GM23338 (cell line): ENCODE data around the gene SUCLG2. TPM values are rescaled to one million over a fixed set of nuclear protein-coding genes. Genes with fewer than 3 reads are reported as not detected.

Experiments used
- ATAC-seq: fragments of 200-7000 bp; cut with Tn5 transposase; 3 replicates; pipeline ENCODE4 v1.9.1; 2020
- DNase-seq: peaks from one replicate; pipeline ENCODE4 v3.0.0-alpha.2; 2015; ENCODE audit warnings: low spot score
- H2AFZ ChIP-seq: fragments of 200-600 bp; sonication (generic); 2 replicates; pipeline ENCODE4 v1.8.0; 2016; ENCODE audit warnings: antibody characterized with exemption, mild to moderate bottlenecking, moderate library complexity
- H3F3A ChIP-seq: fragments of 200-600 bp; sonication (generic); replicated peaks from 2 replicates; pipeline ENCODE4 v1.8.0; 2017; ENCODE audit warnings: antibody characterized with exemption, mixed run types, low read depth
- H3K27ac ChIP-seq: fragments of 200-600 bp; sonication (generic); 2 replicates; pipeline ENCODE4 v1.6.1; 2016; ENCODE audit warnings: low read depth
- H3K27me3 ChIP-seq: fragments of 200-600 bp; sonication (generic); 2 replicates; pipeline ENCODE4 v1.8.0; 2016; ENCODE audit warnings: mild to moderate bottlenecking, mixed run types, moderate library complexity; ENCODE audit not compliant: insufficient read depth
- H3K36me3 ChIP-seq: fragments of 200-600 bp; sonication (generic); 2 replicates; pipeline ENCODE4 v1.8.0; 2016; ENCODE audit warnings: mild to moderate bottlenecking; ENCODE audit not compliant: insufficient read depth
- H3K4me1 ChIP-seq: fragments of 200-600 bp; sonication (generic); 2 replicates; pipeline ENCODE4 v1.8.0; 2016; ENCODE audit warnings: mild to moderate bottlenecking, moderate library complexity; ENCODE audit not compliant: insufficient read depth
- H3K4me2 ChIP-seq: fragments of 200-600 bp; sonication (generic); 2 replicates; pipeline ENCODE4 v1.7.1; 2017; ENCODE audit warnings: mixed run types
- H3K4me3 ChIP-seq: fragments of 200-600 bp; sonication (generic); 2 replicates; pipeline ENCODE4 v1.6.1; 2016; ENCODE audit warnings: mixed run types
- H3K79me2 ChIP-seq: fragments of 200-600 bp; sonication (generic); replicated peaks from 2 replicates; pipeline ENCODE4 v1.8.0; 2017; ENCODE audit warnings: mild to moderate bottlenecking; ENCODE audit not compliant: insufficient read depth
- H3K9me2 ChIP-seq: fragments of 200-600 bp; sonication (generic); 2 replicates; pipeline ENCODE4 v1.8.0; 2017; ENCODE audit not compliant: insufficient read depth
- H4K20me1 ChIP-seq: fragments of 200-600 bp; sonication (generic); replicated peaks from 2 replicates; pipeline ENCODE4 v1.8.0; 2017; ENCODE audit warnings: mild to moderate bottlenecking; ENCODE audit not compliant: insufficient read depth
- H3K27ac Mint-ChIP-seq: 2 replicates; pipeline ENCODE4 v1.8.0; 2020; ENCODE audit warnings: inconsistent platforms, mild to moderate bottlenecking, moderate library complexity, mixed read lengths
- H3K27me3 Mint-ChIP-seq: 3 replicates; pipeline ENCODE4 v1.8.0; 2022; ENCODE audit warnings: low read depth, mild to moderate bottlenecking, moderate library complexity, mixed read lengths, inconsistent platforms; ENCODE audit not compliant: insufficient read depth, poor library complexity
- H3K36me3 Mint-ChIP-seq: 3 replicates; pipeline ENCODE4 v1.8.0; 2021; ENCODE audit warnings: low read depth, mild to moderate bottlenecking, inconsistent platforms, moderate library complexity, mixed read lengths
- H3K4me1 Mint-ChIP-seq: 3 replicates; pipeline ENCODE4 v1.8.0; 2020; ENCODE audit warnings: mild to moderate bottlenecking, inconsistent platforms, mixed read lengths
- H3K4me3 Mint-ChIP-seq: 3 replicates; pipeline ENCODE4 v1.8.0; 2021; ENCODE audit warnings: moderate library complexity, mild to moderate bottlenecking, inconsistent platforms, mixed read lengths
- H3K9me3 Mint-ChIP-seq: 3 replicates; pipeline ENCODE4 v1.8.0; 2020; ENCODE audit warnings: moderate library complexity, mild to moderate bottlenecking, inconsistent platforms, mixed read lengths
- CREB1 ChIP-seq: fragments of 250-450 bp; sonication (Bioruptor Pico); IDR thresholded peaks from 2 replicates; pipeline ENCODE4 v1.5.0; 2020; ENCODE audit warnings: low read depth, mild to moderate bottlenecking, moderate library complexity
- CTCF ChIP-seq, 2 experiments: fragments of 200-600 bp in 1 of 2; sonication (generic) in 1 of 2; conservative IDR thresholded peaks; 2 replicates each; pipeline versions ENCODE4 v1.5.1 to v1.6.1; 2016 to 2017; ENCODE audit warnings: antibody characterized with exemption in 2 of 2, low read depth in 2 of 2, mild to moderate bottlenecking in 2 of 2, moderate library complexity in 1 of 2
- ETS1 ChIP-seq: IDR thresholded peaks from 2 replicates; pipeline ENCODE4 v1.6.1; 2016; ENCODE audit warnings: antibody characterized with exemption
- EZH2 ChIP-seq: fragments of 200-600 bp; sonication (generic); IDR thresholded peaks from one replicate; pipeline ENCODE4 v1.8.0; 2017; ENCODE audit warnings: antibody characterized with exemption, mild to moderate bottlenecking, low read depth; ENCODE audit not compliant: unreplicated experiment
- EZH2phosphoT487 ChIP-seq: fragments of 200-600 bp; sonication (generic); IDR thresholded peaks from one replicate; pipeline ENCODE4 v1.8.1; 2018; ENCODE audit warnings: antibody characterized with exemption; ENCODE audit not compliant: unreplicated experiment
- JUNB ChIP-seq: IDR thresholded peaks from one replicate; pipeline ENCODE4 v1.6.1; 2016; ENCODE audit warnings: antibody characterized with exemption; ENCODE audit not compliant: unreplicated experiment
- NANOG ChIP-seq: IDR thresholded peaks from 2 replicates; pipeline ENCODE4 v1.6.1; 2016; ENCODE audit warnings: antibody characterized with exemption, borderline replicate concordance
- POLR2AphosphoS5 ChIP-seq: IDR thresholded peaks from 2 replicates; pipeline ENCODE4 v1.6.1; 2016; ENCODE audit warnings: antibody characterized with exemption, low read depth
- STAT1 ChIP-seq: IDR thresholded peaks from one replicate; pipeline ENCODE4 v1.6.1; 2016; ENCODE audit warnings: antibody characterized with exemption; ENCODE audit not compliant: unreplicated experiment
- ZNF114 ChIP-seq: fragments of 250-450 bp; sonication (Bioruptor Pico); IDR thresholded peaks from 2 replicates; pipeline ENCODE4 v1.5.0; 2020; ENCODE audit warnings: mild to moderate bottlenecking, moderate library complexity
- ZNF331 ChIP-seq: fragments of 250-450 bp; sonication (Bioruptor Pico); IDR thresholded peaks from 2 replicates; pipeline ENCODE4 v1.5.0; 2020; ENCODE audit warnings: low read depth, mild to moderate bottlenecking, moderate library complexity
- polyA plus RNA-seq: library from polyadenylated mRNA; unstranded; fragments of >200 nt; fragmentation: Nextera tagmentation; extraction: Ambion mirVana; gene quantifications from 2 replicates; pipeline ENCODE4 v1.2.1, GENCODE V29; 2016
- total RNA-seq: library from RNA; depleted of rRNA; stranded (reverse); fragments of >200 nt; shearing (Covaris generic); gene quantifications from 2 replicates; pipeline ENCODE4 v1.2.3, GENCODE V29; 2014
- TF ChIP-seq, protein P1 (sequence below): IDR thresholded peaks from one replicate; pipeline ENCODE4 v1.6.1; 2018; ENCODE audit warnings: antibody characterized with exemption; ENCODE audit not compliant: unreplicated experiment
- TF ChIP-seq, protein P2 (sequence below): fragments of 250-450 bp; sonication (Bioruptor Pico); IDR thresholded peaks from 2 replicates; pipeline ENCODE4 v1.5.0; 2020; ENCODE audit warnings: mild to moderate bottlenecking, moderate library complexity

The SUCLG2 gene
- total and polyA plus RNA-seq, 2 experiments from 2014 or later, result 29.3 to 39.0 TPM

- TF ChIP-seq ETS1 (no peak), EZH2phosphoT487 (no peak), STAT1 (no peak), ZNF331 (CRISPR knock-in tag) (no peak), JUNB (no peak), NANOG (no peak), CTCF (conservative IDR thresholded peaks at IDR 0.05; ENCODE audit: low read depth in 2 of 2) (no peak), ZNF114 (CRISPR knock-in tag) (no peak), POLR2AphosphoS5 (no peak), EZH2 (no peak), CREB1 (no peak)
- TF ChIP-seq, protein P1, sequence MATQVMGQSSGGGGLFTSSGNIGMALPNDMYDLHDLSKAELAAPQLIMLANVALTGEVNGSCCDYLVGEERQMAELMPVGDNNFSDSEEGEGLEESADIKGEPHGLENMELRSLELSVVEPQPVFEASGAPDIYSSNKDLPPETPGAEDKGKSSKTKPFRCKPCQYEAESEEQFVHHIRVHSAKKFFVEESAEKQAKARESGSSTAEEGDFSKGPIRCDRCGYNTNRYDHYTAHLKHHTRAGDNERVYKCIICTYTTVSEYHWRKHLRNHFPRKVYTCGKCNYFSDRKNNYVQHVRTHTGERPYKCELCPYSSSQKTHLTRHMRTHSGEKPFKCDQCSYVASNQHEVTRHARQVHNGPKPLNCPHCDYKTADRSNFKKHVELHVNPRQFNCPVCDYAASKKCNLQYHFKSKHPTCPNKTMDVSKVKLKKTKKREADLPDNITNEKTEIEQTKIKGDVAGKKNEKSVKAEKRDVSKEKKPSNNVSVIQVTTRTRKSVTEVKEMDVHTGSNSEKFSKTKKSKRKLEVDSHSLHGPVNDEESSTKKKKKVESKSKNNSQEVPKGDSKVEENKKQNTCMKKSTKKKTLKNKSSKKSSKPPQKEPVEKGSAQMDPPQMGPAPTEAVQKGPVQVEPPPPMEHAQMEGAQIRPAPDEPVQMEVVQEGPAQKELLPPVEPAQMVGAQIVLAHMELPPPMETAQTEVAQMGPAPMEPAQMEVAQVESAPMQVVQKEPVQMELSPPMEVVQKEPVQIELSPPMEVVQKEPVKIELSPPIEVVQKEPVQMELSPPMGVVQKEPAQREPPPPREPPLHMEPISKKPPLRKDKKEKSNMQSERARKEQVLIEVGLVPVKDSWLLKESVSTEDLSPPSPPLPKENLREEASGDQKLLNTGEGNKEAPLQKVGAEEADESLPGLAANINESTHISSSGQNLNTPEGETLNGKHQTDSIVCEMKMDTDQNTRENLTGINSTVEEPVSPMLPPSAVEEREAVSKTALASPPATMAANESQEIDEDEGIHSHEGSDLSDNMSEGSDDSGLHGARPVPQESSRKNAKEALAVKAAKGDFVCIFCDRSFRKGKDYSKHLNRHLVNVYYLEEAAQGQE, result no peak
- TF ChIP-seq, protein P2, sequence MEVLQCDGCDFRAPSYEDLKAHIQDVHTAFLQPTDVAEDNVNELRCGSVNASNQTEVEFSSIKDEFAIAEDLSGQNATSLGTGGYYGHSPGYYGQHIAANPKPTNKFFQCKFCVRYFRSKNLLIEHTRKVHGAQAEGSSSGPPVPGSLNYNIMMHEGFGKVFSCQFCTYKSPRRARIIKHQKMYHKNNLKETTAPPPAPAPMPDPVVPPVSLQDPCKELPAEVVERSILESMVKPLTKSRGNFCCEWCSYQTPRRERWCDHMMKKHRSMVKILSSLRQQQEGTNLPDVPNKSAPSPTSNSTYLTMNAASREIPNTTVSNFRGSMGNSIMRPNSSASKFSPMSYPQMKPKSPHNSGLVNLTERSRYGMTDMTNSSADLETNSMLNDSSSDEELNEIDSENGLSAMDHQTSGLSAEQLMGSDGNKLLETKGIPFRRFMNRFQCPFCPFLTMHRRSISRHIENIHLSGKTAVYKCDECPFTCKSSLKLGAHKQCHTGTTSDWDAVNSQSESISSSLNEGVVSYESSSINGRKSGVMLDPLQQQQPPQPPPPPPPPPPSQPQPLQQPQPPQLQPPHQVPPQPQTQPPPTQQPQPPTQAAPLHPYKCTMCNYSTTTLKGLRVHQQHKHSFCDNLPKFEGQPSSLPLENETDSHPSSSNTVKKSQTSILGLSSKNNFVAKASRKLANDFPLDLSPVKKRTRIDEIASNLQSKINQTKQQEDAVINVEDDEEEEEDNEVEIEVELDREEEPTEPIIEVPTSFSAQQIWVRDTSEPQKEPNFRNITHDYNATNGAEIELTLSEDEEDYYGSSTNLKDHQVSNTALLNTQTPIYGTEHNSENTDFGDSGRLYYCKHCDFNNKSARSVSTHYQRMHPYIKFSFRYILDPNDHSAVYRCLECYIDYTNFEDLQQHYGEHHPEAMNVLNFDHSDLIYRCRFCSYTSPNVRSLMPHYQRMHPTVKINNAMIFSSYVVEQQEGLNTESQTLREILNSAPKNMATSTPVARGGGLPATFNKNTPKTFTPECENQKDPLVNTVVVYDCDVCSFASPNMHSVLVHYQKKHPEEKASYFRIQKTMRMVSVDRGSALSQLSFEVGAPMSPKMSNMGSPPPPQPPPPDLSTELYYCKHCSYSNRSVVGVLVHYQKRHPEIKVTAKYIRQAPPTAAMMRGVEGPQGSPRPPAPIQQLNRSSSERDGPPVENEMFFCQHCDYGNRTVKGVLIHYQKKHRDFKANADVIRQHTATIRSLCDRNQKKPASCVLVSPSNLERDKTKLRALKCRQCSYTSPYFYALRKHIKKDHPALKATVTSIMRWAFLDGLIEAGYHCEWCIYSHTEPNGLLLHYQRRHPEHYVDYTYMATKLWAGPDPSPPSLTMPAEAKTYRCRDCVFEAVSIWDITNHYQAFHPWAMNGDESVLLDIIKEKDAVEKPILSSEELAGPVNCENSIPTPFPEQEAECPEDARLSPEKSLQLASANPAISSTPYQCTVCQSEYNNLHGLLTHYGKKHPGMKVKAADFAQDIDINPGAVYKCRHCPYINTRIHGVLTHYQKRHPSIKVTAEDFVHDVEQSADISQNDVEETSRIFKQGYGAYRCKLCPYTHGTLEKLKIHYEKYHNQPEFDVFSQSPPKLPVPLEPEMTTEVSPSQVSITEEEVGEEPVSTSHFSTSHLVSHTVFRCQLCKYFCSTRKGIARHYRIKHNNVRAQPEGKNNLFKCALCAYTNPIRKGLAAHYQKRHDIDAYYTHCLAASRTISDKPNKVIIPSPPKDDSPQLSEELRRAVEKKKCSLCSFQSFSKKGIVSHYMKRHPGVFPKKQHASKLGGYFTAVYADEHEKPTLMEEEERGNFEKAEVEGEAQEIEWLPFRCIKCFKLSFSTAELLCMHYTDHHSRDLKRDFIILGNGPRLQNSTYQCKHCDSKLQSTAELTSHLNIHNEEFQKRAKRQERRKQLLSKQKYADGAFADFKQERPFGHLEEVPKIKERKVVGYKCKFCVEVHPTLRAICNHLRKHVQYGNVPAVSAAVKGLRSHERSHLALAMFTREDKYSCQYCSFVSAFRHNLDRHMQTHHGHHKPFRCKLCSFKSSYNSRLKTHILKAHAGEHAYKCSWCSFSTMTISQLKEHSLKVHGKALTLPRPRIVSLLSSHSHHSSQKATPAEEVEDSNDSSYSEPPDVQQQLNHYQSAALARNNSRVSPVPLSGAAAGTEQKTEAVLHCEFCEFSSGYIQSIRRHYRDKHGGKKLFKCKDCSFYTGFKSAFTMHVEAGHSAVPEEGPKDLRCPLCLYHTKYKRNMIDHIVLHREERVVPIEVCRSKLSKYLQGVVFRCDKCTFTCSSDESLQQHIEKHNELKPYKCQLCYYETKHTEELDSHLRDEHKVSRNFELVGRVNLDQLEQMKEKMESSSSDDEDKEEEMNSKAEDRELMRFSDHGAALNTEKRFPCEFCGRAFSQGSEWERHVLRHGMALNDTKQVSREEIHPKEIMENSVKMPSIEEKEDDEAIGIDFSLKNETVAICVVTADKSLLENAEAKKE, result no peak
- Mint-ChIP-seq H3K4me3 (no peak overlapping the region), H3K9me3 (peaks cover 7% of the 10 kb centered on the region; the same call in 2 of the 3 replicates), H3K27me3 (peaks cover 4% of the 10 kb centered on the region), H3K27ac (no peak overlapping the region), H3K4me1 (peaks cover 5% of the 10 kb centered on the region), H3K36me3 (peaks cover 24% of the 10 kb centered on the region)
- Histone ChIP-seq H2AFZ (no peak overlapping the region), H3K4me2 (no peak overlapping the region), H3K27ac (no peak overlapping the region), H4K20me1 (no peaks in the 10 kb centered on the region), H3K27me3 (no peaks in the 10 kb centered on the region), H3K36me3 (no peaks in the 10 kb centered on the region), H3K79me2 (no peaks in the 10 kb centered on the region), H3F3A (no peaks in the 10 kb centered on the region), H3K4me1 (no peaks in the 10 kb centered on the region), H3K4me3 (no peak overlapping the region), H3K9me2 (no peaks in the 10 kb centered on the region)
- ATAC-seq (no peak), DNase-seq (no peak)
Observed at GRCh38 chr3:67576441-67576840, 78.0 kb downstream of the SUCLG2 start.
